Measurements from ENCODE around the gene BFSP1.
A peak's percentile ranks its signal among the peaks of the same experiment; 100 is the strongest.

Gene BFSP1

DNA sequence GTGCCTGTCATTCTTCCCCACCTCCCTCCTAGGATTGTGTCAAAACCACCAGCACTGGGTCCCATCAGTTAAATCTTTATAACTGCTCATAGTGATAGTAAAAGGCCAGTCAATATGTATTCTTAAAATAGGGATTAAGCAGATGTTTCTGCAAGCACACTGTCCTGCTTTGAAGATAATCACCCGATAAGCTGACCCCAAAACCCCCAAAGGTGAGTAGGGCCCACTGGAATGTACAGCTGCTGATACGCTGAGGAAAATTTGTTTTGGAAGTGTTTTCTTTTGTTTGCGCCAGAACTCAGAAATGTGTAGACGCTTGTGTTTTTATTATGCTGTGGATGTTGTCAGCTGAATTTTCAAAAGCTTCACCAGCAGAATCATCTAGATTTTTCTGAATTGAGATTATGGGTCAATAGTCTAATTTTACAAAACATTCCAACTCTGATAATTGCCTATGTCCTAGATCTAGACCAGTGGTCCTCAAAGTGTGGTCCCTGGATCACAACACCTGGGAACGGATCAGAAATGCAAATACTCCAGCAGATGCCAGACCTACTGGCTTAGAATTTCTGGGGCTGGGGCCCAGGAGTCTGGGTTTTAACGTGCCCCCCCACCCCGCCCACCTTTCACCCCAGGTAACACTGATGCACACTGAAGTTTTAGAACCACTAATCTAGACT, 11.4 kb downstream of the BFSP1 start:
- DNase-seq, result no peak

DNA sequence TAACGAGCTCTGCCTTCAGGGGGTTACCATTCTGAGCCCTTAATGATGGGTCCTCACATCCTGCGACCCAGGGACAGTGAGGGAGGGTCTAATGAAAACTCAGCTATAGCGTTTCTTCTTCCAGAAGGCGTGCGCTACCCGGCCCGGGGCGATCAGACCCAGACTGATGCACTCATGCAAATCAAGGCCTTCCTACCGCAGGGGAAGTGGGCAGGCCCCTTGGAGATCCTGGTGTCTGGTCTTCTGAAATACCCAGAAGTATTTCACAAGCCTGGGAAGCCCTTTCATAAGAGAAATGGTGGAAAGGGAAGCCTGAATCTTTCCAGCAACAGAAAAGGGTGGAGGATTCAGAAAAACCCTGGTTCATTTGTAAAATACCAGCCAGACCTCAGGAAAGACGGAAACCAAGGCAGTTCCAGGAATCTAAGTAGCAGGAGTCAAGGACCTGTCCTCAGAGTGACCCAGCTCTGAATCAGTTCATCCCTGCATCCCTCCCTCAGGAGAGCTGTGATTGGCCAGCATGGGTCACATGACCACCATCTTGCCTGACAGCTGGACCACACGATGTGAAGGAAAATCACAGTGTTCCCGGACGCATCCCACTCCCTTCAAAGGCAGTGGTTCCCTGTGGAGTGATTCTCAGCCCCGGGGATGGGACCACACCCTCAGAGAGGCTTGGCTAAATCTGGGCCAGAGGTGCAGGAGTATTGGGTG, 12.7 kb downstream of the BFSP1 start:
- no peak for DNase-seq

DNA sequence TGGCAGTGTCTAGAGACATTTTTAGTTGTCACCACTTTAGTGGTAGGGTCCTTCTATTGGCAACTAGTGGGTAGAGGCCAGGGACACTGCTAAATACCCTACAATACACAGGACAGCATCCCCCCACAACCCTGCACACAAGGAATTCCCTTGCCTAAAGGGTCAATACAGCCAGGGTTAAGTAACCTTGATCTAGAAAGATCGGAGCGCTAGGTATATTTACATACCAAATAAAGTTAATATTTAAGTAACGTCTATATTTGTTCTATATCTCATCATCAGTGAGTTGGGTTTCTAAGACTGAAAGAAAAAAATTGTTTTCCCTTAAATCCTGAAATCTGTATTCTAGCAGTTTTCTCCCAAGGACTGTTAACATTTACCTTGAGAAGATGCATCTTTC, 16.1 kb downstream of the BFSP1 start:
- no peak for DNase-seq

DNA sequence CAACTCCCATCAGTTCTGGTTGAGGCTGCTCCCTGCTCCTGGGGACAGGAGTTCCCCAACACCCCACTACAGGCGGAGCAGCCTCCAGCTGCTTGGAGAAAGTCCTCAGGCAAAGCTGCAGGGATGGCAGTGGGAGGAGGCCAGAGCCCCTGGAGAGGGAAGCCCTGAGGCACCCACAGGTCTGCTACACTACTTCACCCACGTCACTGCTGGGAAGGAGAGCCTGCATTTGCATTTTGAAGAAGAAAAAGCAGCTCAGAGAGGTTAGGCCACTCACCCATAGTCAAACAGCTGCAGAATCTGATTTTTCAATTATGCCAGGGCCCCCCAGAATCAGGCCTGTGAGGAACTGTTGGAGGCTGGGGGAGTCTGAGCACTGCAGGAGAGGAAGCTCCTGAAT, 17.2 kb downstream of the BFSP1 start:
- DNase-seq, result no peak

DNA sequence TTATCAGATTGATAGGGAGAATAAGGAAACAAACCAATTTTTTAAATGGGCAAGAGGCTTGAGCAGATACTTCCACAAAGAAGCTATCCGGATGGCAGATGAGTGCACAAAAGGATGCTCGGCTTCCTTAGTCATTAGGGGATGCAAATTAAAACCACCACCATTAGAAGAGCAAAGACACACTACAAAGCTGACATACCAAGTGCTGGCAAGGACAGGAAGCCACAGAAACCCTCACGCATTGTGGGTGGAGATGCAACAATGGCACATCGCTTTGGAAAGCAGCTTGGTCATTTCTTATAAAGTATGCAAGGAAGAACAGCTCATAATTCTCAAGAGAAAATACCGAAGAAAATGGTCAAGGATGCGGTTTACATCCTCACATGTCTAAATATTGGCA, 19.8 kb downstream of the BFSP1 start:
- no peak for DNase-seq

DNA sequence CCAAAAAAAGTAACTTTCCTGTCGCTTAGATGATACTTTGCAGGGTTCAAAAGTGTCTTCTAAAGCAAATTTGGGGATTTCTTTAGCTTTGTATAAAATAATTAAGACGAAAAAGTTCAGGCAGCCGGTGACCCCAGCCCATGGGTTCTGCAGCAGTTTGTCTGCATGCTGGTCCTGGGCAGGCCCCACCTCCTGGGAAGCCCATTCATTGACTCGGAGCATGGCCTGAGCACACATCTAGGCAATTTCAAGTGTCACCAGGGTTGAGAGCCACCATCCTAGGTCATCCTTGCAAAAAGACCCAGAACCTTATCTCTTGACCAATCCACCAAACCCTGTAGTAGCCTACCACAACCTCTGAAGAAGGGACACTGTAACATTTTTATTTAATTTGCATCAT, 20.6 kb downstream of the BFSP1 start:
- DNase-seq, result no peak

DNA sequence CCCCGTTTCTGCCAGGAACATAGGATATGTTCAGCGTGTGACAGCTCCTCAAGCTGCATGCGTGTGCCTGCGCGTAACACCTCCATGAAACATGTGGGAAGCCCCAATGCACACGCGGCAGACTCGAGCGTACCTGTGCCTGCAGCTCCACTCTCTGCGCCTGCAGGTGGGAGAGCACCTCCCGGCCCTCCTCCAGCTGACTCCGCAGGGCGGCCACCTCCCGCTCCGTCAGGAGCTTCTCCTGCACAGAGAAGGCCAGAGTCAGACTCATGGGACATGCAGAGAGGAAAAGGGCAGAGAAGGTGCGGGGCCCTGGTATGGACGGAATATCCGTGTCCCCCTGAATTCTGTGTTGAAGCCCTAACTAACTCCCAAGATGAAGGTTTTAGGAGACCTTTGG, 22.4 kb downstream of the BFSP1 start:
- no peak for DNase-seq

DNA sequence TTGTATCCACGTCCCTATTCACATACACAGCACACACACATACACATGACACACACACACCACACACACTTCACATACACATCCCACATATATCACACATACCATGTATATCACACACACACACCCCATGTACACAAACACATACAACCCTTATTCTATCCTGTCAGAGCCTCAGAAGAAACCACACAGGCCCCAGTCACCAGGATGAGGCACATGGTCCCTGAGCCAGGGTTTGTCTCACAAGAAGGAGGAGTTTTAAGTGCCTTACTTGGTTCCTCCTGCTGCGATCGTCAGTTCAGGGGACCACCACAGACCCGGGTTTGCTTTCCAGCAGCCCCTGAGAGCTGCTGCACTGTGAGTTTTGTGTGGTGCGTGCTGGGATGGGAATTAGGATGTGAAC, 23.6 kb downstream of the BFSP1 start:
- no peak for DNase-seq

DNA sequence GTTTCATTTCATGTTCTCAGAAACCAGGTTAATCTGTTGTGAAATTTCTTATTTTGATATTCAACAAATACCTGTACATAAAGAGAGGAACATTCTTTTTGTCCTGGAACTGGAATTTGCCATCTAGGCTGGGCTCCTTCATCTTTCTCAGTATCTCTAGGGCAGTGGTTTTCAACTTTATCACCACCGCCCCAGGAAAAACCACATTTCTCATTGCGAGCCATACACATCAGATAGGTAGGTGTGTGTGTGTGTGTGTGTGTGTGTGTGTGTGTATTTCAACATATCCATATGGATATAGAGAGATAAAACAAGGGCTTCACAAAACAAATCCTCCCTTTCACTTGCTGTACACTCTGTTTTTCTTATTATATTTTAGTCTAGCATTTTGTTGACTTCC, 24.1 kb downstream of the BFSP1 start:
- no peak for DNase-seq

DNA sequence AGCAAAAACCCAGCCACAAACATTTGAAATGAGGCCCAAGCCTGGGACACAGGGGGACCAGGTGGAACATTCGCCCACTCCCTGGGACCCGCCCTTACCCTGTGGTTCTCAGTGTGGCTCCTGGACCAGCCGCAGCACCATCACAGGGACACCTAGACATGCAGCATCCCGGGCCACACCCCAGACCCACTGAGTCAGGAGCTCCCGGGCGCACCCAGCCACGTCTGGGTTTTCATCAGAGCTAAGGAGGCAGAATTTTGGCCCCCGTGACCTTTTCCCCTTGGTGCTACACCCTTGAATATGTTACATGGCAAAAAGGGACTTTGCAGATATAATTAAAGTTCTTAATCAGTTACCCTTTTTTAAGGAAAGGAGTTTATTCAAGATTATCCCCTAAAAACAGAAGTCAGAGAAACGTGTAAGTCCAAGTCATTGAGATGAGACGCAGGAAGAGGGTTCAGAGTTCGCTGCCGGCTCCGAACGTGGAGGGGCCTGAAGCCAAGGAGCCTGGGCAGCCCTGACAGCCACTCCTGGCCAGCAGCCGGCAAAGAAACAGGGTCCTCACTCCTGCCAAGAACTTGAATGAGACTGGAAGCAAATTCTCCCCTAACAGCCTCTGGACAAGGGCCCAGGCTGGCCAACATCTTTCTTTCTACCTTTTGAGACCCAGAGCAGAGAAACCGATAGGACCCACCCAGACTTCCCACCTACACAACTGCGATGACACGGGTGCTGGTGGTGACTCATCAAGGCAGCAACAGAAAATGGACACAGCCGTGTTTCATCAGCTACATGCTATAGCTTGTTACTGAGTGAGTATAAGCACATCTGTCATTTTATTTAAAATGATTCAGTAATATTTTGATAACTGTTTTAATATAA, 25.3 kb downstream of the BFSP1 start:
- DNase-seq, result no peak

DNA sequence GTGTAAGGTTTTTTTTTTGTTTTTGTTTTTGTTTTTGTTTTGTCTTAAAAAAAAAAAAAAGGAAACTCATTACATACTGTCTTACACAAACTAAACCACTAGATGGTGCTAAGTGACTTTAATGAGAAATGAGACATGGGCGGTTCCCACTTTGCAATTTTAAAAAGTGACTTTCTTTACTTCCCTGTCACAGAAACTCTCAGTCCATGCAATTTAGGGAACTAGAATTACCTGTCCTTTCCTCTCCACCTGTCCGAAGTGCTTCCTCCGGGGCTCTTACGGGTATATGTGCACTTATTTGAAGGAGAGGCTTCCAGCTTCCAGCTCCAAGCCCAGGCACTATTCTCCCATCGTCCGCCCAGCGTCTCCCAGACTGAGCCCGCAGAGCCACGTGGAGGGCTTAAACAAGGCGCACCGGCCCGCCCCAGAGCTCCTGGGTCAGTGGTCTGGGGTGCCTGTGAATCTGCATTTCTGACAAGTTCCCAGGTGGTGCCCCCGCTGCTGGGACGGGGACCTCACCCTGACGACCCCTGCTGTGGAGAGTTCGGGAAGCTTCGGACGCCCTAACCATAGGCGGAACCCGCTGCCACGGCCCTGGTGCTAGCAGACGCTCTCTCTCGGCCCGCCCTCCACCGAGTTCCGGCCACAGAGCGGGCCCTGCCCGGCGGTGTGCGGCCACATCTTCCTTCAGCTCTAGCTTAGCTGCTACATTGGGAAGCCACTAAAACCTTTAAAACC, 26.1 kb downstream of the BFSP1 start:
- peak; percentile 11 for DNase-seq

DNA sequence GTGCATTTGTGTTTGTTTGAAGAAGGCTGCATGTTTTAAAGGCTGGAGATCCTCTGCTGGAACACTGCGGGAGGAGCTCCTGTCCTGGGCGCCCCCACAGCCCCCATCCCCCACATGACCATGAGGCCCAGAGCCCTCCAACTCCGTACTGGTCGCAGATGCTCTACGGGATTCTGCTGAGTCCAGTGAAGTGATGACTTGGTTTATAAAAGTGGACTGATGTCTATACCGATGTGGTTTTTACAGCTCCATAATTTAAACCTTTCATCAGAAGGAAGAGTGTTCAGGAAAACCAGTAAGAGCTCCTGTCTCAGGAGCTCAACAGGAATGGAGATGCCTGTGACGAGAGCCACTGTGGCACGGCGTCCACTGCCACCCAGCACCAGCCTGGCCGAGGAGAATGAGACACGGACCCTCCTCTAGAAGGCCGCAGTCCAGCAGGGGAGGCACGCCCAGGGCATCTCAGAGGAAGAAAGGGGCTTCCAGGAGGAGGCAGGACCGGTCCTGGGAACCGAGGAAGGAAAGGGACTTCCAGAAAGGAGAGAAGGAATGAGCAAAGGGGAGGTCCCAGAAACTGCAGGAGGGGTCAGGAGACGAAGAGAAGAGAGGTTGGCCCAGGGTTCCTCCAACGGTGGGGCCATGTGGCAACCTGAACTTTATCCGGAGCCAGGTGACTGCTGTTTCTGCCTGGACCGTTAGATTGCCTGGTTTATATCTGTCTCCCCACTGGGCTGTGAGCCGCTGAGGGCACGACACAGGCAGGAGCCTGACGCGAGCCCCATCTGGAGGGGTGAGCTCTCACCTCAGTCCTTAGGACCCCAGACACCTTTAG, 26.9 kb downstream of the BFSP1 start:
- no peak for DNase-seq

DNA sequence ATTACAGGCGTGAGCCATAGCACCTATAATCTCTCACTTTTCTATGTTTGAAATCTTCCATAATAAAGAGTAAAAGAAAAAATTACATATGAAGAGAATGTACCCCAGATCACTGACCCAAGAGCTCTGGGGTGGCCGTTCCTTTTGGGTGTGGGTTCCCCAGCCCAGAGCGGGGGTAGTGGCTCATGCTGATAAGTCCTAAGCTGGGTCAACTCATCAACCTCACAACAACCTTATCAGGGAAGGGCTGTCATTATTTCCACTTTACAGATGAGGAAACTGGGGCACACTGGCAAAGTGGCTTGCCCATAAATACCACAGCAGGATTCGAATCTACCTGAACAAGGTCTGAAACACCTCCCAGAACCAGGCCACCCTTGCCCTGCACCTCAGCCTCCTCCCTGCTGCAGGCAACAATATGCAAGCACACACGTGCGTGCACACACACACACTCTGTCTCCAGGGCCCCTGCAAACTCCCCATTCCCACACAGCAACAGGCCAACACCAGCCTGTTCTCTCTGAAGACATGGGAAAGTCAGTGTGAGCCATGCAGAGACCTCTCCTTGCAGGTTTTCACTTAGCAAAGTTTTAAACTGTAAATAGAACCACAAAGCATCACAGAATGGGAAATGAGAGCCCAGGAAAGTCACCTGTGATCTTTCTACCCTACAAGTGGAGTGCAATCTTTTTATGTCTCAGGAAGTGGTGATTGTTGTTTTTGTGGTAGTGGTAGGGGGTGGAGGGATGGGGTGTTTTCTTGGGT, 27.7 kb downstream of the BFSP1 start:
- no peak for DNase-seq

DNA sequence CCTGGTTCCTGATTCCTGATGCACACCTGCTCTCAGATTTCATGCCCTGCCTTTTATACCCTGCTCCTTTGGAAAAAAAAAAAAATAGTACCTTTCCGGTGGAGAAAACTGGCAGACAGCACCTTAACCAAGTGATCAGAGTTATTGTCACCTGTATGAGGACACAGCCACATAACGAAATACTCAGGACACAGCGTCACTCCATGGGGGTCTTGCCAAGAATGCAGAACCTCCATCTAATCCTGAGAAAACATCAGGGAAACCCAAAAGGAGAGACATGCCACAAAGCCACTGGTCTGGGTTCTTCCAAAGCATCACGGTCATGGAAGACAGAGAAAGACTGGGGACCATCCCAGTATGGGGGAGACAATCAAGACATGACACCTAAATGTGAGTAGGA, 29.1 kb downstream of the BFSP1 start:
- DNase-seq, result no peak

DNA sequence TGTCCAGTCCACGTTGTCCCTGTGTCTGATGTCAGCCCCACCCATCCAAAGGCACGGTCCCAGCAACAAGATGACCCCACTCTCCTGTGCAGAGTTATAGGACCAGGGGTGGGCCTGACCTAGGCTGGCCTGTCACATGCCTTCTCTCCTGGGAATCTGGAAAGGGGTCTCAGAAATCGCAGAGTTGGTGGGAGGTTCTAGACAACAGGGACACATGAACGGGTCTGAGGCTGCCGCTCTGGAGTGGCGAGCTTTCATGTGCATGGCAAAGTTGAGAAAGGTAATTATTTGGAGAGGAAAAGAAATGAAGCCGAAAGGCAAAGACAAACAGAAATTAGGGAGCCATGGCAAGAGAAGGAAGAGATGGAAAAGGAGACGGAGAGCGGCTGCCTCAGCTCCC, 29.5 kb downstream of the BFSP1 start:
- DNase-seq, result no peak

DNA sequence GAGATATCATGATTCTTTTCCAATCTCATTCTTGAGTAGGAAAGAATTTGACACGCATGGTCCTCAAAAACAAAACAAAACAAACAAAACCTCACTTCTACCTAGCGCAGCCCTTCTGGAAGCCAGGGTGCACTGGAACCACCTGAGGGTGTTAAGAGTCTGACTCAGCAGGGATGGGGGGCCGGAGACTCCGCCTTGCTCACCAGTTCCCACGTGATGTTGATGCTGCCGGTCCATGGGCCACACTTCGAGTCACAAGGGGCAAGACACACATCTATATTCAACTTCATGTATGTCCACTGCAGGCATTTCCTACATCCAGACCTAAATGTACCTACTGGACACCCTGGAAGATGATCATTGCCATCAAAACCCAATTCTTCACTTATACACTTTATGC, 30.4 kb downstream of the BFSP1 start:
- no peak for DNase-seq

DNA sequence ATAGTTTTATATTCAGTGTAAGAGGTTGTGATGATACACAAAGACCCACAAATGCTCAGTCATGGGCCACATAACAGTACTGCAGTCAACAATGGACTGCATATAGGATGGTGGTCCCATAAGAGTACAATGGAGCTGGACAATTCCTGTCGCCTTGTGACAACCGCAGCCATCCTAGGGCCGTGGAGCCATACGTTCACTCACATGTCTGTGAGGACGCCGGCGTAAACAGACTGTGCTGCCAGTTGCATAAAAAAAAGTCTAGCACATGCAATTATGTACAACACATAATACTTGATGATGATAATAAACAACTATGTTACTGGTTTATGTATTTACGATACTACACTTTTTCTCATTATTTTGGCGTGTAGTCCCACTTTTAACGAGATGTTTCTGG, 30.9 kb downstream of the BFSP1 start:
- DNase-seq, result no peak

DNA sequence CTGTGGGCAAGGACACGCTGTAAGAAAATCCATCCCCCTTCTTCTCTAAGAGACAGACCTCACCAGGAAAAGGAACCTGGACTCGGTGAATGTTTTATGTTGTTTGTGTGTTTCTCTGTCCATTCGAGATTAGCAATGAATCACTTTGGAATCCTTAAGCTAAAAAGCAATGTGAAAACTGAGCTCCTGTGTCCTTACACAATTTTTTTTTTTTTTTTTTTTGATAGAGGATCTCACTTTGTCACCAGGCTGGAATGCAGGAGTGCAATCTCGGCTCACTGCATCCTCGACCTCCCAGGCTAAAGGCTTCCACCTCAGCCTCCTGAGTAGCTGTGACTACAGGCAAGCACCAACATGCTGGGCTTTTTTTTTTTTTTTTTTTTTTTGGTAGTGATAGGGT, 32.1 kb downstream of the BFSP1 start:
- no peak for DNase-seq

DNA sequence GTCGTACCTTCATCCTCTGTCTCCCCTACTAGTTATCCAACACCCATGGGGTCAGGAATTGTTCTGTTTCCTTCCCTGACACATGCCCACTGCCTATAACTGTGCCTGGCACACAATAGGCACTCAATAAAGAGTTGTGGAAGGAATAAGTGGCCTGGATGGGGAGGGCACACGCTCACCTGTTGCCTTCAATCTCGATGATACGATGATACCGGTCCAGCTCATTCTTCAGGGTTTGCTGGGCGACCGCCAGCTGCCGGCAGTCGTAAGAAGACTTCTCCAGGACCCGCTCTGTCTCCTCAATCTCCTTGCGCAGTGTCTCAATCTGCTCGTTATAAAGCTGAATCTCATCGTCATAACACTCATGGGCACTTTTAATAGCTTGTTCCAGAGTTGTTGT, 32.5 kb downstream of the BFSP1 start:
- peak; percentile 48 for DNase-seq

DNA sequence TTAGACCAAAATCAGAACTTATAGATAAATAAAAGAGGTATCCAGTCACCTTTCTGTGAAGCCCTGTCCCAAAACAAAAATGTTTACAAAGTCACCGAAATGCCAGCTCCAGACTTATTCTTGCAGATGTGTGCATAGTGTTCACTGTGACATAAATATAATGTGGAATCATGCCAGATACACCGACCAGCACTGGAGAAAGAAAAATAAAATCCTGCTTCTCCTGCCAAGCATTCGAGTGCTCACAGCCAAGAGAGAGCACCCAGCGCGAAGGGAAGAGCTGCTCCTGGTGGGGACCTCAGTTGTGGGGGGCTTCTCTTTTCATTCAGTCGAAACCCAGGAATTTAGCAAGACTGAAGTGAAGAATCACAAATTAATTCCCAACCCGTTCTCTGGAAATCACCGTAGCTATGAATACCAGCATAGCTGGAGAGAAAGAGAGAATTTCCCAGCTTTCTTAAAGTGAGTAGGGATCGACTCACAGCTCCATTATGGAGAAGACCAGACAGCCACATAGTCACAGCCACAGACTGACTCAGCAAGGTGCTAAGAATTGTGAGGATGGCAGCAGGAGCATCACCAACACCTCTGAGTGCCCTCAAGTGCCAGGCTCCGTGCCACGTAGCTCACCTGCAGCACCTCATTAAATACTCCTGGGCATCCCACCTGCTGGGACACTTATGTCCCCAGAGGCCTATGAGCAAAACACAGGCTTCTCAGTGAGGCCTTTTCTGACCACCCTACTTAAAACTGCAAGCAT, 33.2 kb downstream of the BFSP1 start:
- peak; percentile 48 for DNase-seq

DNA sequence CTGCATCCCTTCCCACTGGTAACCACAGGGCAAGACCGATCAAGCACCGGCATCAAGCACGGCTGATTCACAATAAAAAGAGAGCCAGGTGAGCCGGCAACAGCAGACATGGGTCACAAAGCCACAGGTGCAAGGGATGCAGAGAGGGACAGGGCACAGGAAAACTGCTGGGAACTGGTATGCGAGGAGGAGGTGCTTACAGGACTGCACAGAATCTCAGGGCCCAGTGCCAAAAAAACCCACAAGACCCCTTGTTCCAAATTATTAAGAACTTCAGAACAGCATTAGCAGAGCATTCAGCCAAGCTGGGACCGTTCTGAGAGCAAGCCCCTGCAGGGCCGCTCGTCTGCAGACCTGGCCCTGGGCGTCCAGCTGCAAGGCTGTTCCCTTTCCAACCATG, 35.4 kb downstream of the BFSP1 start:
- DNase-seq, result peak; percentile 88
